ENCODE data around the gene S100A5. TPM values are rescaled to one million over a fixed set of nuclear protein-coding genes. Genes with fewer than 3 reads are reported as not detected.
"Not testable (repeated sequence)": the region's sequence is repeated elsewhere in the genome, so short reads cannot be mapped to it uniquely, and the experiment has no call there.

Gene S100A5
- total RNA-seq, result not detected in 2 replicates

DNA sequence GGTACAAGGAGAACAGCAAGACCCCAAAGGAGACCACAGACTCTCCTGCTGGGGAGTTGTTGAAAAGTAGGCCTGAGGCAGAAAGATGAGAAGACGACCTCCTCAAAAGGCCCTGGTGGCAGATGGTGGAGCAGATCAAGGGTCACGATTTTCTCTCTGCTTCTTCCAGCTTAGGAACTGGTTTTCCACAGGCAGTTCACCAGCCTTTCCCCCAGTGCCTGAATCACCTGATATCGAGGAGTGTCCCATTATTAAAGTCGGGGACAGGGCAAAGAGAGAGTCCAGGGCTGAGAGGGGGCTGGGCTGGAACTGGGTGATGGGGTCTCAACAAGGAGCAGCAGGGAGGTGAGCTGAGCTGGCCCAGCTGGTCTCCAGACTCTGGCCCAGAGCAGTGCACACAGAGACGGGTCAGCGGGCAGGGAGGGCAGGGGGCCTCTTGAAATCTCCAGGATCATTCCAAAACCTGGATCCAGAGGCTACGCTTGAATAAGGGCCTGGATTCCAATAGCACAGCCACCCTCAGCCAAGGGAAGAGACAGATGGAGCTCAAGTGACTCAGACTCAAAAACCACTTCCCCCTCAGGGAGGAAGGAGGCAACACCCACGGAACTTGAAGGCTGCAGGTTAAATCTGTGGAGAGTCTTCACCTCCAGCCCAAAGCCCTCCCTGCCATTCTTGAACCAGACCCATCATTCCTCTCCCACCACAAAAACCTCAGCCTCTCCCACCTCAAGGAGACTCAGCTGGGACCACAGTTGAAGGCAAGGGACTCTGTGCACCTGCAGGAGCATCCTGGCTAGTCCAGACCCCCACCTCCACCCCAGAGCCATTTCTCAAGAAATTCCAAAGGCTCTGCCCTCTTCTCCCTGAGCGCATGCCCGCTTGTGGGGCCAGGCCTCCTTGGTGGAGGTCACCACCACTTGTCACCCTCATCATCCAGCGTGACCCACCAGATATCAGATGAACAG is at the start of gene S100A5:
TSS of gene S100A5 (minus strand) at position 541 of the 968 bp plus-strand sequence. CDS start 743 bp downstream, outside the sequence.
- no peak for DNase-seq

GRCh38 chr1:153588482-153588881 is 47.7 kb upstream of the S100A5 start:
- DNase-seq, result no peak

- DNase-seq, result not testable (repeated sequence)
These were observed 47.3 kb upstream of the S100A5 start for GRCh38 chr1:153588033-153588432.

DNA sequence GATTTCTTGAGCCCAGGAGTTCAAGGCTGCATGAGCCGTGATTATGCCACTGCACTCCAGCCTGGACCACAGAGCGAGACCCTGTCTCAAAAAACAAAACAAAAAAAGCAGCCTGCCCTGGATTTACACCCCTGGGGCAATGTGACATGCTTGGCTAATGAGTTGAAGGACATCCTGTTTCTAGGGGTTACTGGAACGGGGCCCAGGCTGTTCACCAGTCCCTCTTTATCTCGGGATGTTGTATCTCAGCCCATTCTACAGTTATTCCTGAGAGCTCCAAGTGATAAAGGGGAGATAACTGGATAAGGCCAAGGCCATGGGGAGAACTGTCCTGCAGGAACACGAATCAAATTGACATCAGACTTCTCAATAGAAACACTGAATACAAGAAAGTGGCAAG is 46.6 kb upstream of the S100A5 start:
- DNase-seq, result peak; percentile 17

- no peak for DNase-seq
These were observed 45.6 kb upstream of the S100A5 start for GRCh38 chr1:153586347-153586746.

- no peak for DNase-seq
These were observed 44.3 kb upstream of the S100A5 start for GRCh38 chr1:153585006-153585405.

DNA sequence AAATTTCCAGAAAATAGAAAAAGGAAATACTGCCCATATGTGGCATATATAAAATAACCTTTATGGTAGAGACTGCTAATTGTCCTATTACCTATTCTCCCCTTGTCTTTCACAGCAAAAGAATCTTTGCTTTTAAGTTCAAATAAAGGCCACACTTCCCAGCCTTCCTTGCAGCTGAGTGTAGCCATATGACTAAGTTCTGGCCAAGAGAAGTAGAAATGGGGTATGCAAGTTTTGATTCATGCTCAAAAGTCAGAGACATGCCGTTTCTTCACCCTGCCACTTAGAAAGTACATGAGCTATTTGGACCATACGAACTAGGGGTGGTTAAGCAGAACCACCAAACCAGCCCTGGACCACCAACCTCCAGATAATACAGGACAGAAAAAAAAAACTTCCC is 43.2 kb upstream of the S100A5 start:
- DNase-seq, result no peak

DNA sequence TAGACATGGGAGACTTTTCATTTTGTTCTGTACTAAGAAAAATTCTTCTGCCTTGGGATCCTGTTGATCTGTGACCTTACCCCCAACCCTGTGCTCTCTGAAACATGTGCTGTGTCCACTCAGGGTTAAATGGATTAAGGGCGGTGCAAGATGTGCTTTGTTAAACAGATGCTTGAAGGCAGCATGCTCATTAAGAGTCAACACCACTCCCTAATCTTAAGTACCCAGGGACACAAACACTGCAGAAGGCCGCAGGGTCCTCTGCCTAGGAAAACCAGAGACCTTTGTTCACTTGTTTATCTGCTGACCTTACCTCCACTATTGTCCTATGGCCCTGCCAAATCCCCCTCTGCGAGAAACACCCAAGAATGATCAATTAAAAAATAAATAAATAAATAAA is 42.8 kb upstream of the S100A5 start:
- DNase-seq, result not testable (repeated sequence)

DNA sequence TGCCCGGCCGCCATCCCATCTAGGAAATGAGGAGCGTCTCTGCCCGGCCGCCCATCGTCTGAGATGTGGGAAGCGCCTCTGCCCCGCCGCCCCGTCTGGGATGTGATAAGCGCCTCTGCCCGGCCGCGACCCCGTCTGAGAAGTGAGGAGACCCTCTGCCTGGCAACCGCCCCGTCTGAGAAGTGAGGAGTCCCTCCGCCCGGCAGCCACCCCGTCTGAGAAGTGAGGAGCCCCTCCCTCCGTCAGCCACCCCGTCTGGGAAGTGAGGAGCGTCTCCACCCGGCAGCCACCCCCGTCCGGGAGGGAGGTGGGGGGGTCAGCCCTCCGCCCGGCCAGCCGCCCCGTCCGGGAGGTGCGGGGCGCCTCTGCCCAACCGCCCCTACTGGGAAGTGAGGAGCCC is 42.1 kb upstream of the S100A5 start:
- not testable (repeated sequence) for DNase-seq

DNA sequence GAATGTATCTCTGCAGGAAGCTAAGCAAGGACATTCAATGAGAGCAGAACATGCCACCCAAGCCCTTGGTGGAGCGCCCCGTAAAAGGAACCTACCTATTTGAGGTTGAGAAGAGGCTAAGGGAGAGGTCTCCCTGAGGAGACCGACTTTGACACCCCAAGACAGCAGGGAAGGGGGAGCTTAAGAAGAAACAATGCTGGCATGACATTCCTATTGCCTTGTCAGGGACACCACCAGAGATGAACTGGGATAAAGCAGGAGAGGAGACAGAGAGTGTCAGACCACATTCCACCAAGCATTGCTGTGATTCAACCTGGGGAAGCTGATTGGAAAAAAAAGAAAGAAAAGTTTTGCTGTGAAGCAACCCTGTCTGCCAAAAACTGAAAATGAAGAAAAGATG is 38.2 kb upstream of the S100A5 start:
- no peak for DNase-seq

DNA sequence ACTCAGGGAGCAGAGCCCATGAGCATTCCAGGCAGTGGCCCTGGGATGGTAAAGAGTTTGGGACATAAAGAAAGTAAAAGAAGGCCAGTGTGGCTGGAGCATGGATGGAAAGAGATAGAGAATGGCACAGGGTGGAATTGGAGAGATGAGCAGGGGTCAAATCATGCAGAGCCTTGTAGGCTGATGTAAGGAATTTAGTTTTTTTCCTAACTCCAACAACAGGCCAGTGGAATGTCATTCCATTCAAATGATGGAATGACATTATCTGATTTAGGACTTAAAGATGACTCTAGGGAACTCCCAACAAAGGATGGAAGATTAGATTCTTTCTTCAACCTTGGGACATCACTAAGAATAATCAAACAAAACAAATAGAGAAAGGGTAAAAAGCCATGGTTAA is 37.8 kb upstream of the S100A5 start:
- DNase-seq, result no peak

GRCh38 chr1:153577624-153578051 is 36.9 kb upstream of the S100A5 start:
- DNase-seq, result no peak

GRCh38 chr1:153577138-153577537 is 36.4 kb upstream of the S100A5 start:
- DNase-seq, result no peak

- DNase-seq, result not testable (repeated sequence)
These were observed 34.8 kb upstream of the S100A5 start for GRCh38 chr1:153575497-153575896.

- DNase-seq, result not testable (repeated sequence)
These were observed 34.4 kb upstream of the S100A5 start for GRCh38 chr1:153575081-153575491.

DNA sequence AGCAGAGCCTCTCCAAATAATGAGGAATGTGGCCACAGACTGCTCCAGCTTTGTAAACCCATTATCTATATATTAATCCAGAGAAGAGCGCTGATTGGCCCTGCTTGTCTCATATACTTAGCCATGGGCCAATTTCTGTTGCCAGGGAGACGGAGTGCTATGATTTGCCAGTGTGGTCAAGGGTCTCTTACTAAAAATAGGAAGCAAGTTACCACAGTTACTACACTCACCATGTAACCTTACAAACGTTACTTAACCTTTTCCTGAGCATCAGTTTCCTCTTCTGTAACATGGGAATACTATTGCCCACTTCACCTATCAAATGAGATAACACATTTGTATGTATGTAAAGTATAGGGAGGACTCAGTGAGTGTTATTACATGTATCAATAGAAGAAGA is 32.6 kb upstream of the S100A5 start:
- peak; percentile 23 for DNase-seq

DNA sequence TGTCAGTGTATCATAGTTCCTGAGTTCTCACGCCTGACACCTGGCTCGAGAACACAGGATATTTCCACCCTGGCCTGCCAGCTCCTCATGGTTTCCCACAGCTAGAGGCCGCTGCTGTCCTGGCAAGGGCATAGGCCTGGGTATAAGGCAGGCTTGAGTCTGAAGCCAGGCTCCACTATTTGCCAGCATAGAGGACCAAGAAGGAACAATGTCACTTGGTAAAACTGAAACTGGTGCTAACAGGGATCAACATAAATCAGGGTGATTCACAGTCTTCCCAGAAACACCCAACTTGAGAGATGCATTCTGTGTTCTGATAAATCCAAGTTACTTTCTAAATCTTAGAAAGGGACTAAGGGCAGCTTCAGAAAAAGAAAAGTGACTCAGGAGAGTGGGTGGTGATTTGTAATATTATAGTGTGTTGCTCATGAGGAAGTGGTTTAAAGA is 31.9 kb upstream of the S100A5 start:
- peak; percentile 96 for DNase-seq

- DNase-seq, result no peak
These were observed 31.0 kb upstream of the S100A5 start for GRCh38 chr1:153571706-153572105.

GRCh38 chr1:153570874-153571273 is 30.1 kb upstream of the S100A5 start:
- no peak for DNase-seq

GRCh38 chr1:153569465-153569864 is 28.7 kb upstream of the S100A5 start:
- DNase-seq, result no peak

DNA sequence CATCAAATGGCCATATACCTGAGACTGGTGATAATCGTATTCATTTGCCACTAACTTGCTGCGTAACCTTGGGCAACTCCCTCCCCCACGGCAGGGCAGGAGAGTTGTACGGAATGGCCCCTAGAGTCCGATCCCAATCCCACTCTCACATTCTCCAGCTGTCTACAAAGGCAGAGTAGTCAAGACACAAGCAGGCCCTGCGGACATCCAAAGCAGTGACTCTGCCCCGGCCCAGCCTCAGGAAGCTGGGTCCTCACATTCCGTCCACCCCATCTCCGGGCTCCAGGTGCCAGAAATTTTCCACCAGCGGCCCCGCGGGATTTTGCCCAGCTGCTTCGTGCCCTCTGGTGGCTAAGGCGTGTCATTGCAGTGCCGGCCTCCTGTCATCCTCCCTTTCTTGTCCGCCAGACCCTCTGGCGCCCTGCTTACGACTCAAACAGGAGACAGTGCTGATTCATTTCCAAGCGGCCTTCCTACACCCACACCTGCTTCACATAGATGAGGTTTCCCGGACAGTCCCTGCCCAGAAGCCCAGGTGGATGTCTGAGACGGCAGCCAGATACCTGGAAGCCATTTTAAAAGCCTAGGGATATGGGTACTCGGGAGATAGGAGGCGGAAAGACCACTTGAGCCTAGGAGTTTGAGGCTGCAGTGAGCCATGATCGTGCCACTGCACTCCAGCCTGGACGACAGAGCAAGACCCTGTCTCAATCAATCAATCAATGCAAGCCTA is 27.8 kb upstream of the S100A5 start:
- DNase-seq, result peak; percentile 94

- DNase-seq, result peak; percentile 48
These were observed 27.1 kb upstream of the S100A5 start for GRCh38 chr1:153567621-153568366.
